ENCODE measurements around the gene CERS1.

Gene CERS1

DNA sequence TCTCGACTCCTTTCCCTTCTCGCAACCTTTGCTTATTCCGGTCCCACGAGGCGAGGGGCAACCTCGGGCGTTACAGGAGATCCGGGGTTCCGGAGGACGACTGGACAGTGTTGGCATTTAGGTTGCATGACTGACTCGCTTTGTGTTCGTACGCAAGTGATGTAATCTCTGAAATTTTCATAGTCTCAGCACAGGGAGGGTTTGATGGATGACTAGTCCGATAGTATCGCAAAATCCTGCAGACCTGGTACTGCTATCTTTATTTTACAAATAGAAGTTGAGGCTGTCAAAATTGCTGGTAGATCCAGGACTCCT lies 23.9 kb upstream of the CERS1 start:
- TF ChIP-seq, protein P1, sequence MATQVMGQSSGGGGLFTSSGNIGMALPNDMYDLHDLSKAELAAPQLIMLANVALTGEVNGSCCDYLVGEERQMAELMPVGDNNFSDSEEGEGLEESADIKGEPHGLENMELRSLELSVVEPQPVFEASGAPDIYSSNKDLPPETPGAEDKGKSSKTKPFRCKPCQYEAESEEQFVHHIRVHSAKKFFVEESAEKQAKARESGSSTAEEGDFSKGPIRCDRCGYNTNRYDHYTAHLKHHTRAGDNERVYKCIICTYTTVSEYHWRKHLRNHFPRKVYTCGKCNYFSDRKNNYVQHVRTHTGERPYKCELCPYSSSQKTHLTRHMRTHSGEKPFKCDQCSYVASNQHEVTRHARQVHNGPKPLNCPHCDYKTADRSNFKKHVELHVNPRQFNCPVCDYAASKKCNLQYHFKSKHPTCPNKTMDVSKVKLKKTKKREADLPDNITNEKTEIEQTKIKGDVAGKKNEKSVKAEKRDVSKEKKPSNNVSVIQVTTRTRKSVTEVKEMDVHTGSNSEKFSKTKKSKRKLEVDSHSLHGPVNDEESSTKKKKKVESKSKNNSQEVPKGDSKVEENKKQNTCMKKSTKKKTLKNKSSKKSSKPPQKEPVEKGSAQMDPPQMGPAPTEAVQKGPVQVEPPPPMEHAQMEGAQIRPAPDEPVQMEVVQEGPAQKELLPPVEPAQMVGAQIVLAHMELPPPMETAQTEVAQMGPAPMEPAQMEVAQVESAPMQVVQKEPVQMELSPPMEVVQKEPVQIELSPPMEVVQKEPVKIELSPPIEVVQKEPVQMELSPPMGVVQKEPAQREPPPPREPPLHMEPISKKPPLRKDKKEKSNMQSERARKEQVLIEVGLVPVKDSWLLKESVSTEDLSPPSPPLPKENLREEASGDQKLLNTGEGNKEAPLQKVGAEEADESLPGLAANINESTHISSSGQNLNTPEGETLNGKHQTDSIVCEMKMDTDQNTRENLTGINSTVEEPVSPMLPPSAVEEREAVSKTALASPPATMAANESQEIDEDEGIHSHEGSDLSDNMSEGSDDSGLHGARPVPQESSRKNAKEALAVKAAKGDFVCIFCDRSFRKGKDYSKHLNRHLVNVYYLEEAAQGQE (IDR thresholded peaks at IDR 0.05; ENCODE audit: low read depth) = no peak
- no peak for TF ChIP-seq YY1 (IDR thresholded peaks at IDR 0.05; ENCODE audit: low read depth)
- no peak for TF ChIP-seq TCF12 (IDR thresholded peaks at IDR 0.05; ENCODE audit: low read depth)
- TF ChIP-seq, protein P2, sequence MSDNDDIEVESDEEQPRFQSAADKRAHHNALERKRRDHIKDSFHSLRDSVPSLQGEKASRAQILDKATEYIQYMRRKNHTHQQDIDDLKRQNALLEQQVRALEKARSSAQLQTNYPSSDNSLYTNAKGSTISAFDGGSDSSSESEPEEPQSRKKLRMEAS (IDR thresholded peaks at IDR 0.05) = no peak
- TF ChIP-seq, protein P3, sequence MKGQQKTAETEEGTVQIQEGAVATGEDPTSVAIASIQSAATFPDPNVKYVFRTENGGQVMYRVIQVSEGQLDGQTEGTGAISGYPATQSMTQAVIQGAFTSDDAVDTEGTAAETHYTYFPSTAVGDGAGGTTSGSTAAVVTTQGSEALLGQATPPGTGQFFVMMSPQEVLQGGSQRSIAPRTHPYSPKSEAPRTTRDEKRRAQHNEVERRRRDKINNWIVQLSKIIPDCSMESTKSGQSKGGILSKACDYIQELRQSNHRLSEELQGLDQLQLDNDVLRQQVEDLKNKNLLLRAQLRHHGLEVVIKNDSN (IDR thresholded peaks at IDR 0.05) = no peak
- no peak for TF ChIP-seq TEAD4 (IDR thresholded peaks at IDR 0.05)
- TF ChIP-seq EGR1 (IDR thresholded peaks at IDR 0.05) = no peak
- TF ChIP-seq ZBTB7A (IDR thresholded peaks at IDR 0.05; ENCODE audit: low read depth) = no peak
- TF ChIP-seq TAF1 (IDR thresholded peaks at IDR 0.05; ENCODE audit: low read depth) = no peak
- TF ChIP-seq CEBPB (IDR thresholded peaks at IDR 0.05) = no peak
- TF ChIP-seq EP300 (IDR thresholded peaks at IDR 0.05; ENCODE audit: borderline replicate concordance) = no peak
- no peak for TF ChIP-seq RAD21 (IDR thresholded peaks at IDR 0.05; ENCODE audit: low read depth)

DNA sequence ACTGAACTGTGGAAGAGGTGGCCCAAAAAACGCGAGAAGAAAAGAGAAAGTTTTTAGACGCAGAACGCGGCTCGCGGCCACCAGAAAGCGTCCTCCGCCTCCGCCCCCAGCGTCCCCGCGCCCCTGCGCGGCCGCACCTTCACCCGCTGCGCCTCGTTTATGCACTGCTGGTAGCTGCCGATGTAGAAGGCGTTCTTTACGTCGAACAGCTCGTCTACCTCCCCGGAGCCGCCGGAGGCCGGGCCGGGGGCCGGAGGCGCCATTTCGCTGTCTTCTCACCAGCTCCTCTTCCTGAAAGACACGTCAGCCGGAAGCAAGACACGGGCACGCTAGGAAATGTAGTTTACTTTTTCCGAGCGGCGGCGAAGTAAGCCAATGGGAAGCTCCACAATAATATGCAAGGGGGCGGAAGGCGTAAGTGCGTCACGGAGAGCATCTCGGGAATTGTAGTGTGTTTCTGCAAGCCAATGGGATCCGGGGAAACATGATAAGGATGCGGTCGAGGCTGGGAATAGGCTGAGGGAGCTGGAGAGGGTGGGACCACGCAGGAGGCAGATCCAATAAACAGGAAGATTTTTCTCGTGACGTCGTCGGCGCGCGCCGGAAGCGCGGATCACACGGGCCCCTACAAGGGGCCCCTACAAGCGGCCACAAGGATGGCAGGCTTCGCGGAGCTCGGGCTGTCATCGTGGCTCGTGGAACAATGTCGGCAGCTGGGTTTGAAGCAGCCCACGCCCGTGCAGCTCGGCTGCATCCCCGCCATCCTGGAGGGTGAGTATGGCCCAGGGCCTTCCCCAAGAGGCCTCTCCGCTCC lies 23.3 kb upstream of the CERS1 start, which contains the start of the genes COPE and DDX49:
Gene COPE, minus strand, starts transcription at position 302 of the 814 bp plus-strand sequence. Its CDS starts 39 bp downstream, at position 263.
Gene DDX49, plus strand, starts transcription at position 630 of the 814 bp plus-strand sequence. Its CDS starts 27 bp downstream, at position 657.
- TF ChIP-seq NFIC (IDR thresholded peaks at IDR 0.05) (no peak), FOXM1 (IDR thresholded peaks at IDR 0.05; ENCODE audit: borderline replicate concordance, low read depth) (no peak), EP300 (IDR thresholded peaks at IDR 0.05; ENCODE audit: borderline replicate concordance) (no peak), CEBPB (IDR thresholded peaks at IDR 0.05) (no peak), TAF1 (IDR thresholded peaks at IDR 0.05; ENCODE audit: low read depth) (peak; percentile 93), EGR1 (IDR thresholded peaks at IDR 0.05) (peak; percentile 68; the same call in 1 of the 2 replicates), TCF12 (IDR thresholded peaks at IDR 0.05; ENCODE audit: low read depth) (no peak), YY1 (IDR thresholded peaks at IDR 0.05; ENCODE audit: low read depth) (peak; percentile 88), ZBTB7A (IDR thresholded peaks at IDR 0.05; ENCODE audit: low read depth) (no peak), CREB1 (IDR thresholded peaks at IDR 0.05; ENCODE audit: low read depth) (no peak; the same call in none of the 2 replicates), RAD21 (IDR thresholded peaks at IDR 0.05; ENCODE audit: low read depth) (no peak), TEAD4 (IDR thresholded peaks at IDR 0.05) (no peak)
- TF ChIP-seq, protein P2 (IDR thresholded peaks at IDR 0.05) = peak; percentile 54
- TF ChIP-seq, protein P1 (IDR thresholded peaks at IDR 0.05; ENCODE audit: low read depth) = no peak
- TF ChIP-seq, protein P3 (IDR thresholded peaks at IDR 0.05) = peak; percentile 52

DNA sequence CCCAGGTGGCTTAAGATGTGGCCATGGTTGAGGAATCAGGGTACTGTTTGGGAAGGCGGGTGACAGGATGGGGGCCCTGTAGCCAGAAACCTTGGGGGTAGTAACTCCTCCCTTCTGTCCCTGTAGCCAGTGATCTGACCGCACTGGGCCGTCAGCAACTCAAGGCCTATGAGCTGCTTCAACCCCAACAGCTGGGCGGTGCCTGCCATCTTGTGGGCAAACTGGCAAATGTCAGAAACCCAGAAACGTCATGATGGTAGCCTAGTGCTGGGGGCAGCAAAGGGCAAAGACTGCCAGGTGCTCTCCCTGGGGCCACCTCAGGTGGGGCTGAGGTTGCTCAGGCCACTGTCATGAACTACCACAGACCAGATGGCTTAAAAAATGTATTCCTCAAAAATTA lies 19.7 kb upstream of the CERS1 start:
- TF ChIP-seq ZBTB7A (IDR thresholded peaks at IDR 0.05; ENCODE audit: low read depth) = no peak
- no peak for TF ChIP-seq TEAD4 (IDR thresholded peaks at IDR 0.05)
- peak; percentile 64 for TF ChIP-seq RAD21 (IDR thresholded peaks at IDR 0.05; ENCODE audit: low read depth)
- TF ChIP-seq TAF1 (IDR thresholded peaks at IDR 0.05; ENCODE audit: low read depth) = no peak
- TF ChIP-seq CEBPB (IDR thresholded peaks at IDR 0.05) = no peak
- no peak for TF ChIP-seq TCF12 (IDR thresholded peaks at IDR 0.05; ENCODE audit: low read depth)
- TF ChIP-seq, protein P1 (IDR thresholded peaks at IDR 0.05; ENCODE audit: low read depth) = no peak
- no peak for TF ChIP-seq EP300 (IDR thresholded peaks at IDR 0.05; ENCODE audit: borderline replicate concordance)

DNA sequence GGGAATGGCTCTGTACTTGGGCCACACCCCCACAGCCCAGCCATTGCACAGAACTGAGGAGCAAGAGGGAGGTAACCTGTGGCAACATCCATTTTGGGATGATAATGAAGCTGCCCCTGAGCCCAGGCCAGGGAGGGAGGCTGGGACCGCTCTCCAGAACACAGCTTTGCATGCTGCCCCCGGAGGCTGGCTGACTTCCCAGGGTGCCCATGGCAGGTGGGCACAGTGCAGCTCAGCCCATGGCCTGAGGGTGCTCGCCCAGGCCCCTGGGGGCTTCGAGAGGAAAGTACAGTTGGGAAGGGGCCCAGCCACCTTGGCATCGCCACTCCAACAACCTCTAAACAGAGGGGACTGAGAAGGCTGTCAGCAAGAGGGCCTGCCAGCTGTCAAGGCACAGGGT lies 17.5 kb upstream of the CERS1 start:
- TF ChIP-seq NFIC (IDR thresholded peaks at IDR 0.05) (no peak), ZBTB7A (IDR thresholded peaks at IDR 0.05; ENCODE audit: low read depth) (no peak), YY1 (IDR thresholded peaks at IDR 0.05; ENCODE audit: low read depth) (no peak), FOXM1 (IDR thresholded peaks at IDR 0.05; ENCODE audit: borderline replicate concordance, low read depth) (no peak), TCF12 (IDR thresholded peaks at IDR 0.05; ENCODE audit: low read depth) (no peak), CREB1 (IDR thresholded peaks at IDR 0.05; ENCODE audit: low read depth) (no peak), CEBPB (IDR thresholded peaks at IDR 0.05) (no peak), RAD21 (IDR thresholded peaks at IDR 0.05; ENCODE audit: low read depth) (no peak), EP300 (IDR thresholded peaks at IDR 0.05; ENCODE audit: borderline replicate concordance) (no peak), TEAD4 (IDR thresholded peaks at IDR 0.05) (no peak), TAF1 (IDR thresholded peaks at IDR 0.05; ENCODE audit: low read depth) (no peak), EGR1 (IDR thresholded peaks at IDR 0.05) (no peak)
- TF ChIP-seq, protein P2 (IDR thresholded peaks at IDR 0.05) = no peak
- TF ChIP-seq, protein P1 (IDR thresholded peaks at IDR 0.05; ENCODE audit: low read depth) = no peak
- TF ChIP-seq, protein P3 (IDR thresholded peaks at IDR 0.05) = no peak
